Natural killer cell treated with Interleukin-12 subunit alpha and Interleukin-12 subunit beta and Interleukin-15 and Interleukin-18, amount 100 ng/mL, for 72 hours (primary cell): Measurements from ENCODE around the gene NEDD4L. TPM values are rescaled to one million over a fixed set of nuclear protein-coding genes. Genes with fewer than 3 reads are reported as not detected.

Experiments
- ATAC-seq, 2 donors: fragments of 150-1000 bp; cut with Tn5 transposase in 1 of 2; sonication (Bioruptor Pico), chemical (Tn5 transposase) in 1 of 2; 2 replicates each; pipeline ENCODE4 v1.10.0; 2021
- DNase-seq: peaks from one replicate; pipeline ENCODE4 v3.0.0; 2022; ENCODE audit warnings: low spot score
- H3K27ac Mint-ChIP-seq, 2 donors: 1 replicate in 1 of 2; 2 replicates in 1 of 2; pipeline ENCODE4 v1.8.0; 2022; ENCODE audit warnings: mixed read lengths in 2 of 2, mild to moderate bottlenecking in 1 of 2, moderate library complexity in 1 of 2
- H3K27me3 Mint-ChIP-seq, 2 donors: 1 replicate in 1 of 2; 2 replicates in 1 of 2; pipeline ENCODE4 v1.8.0; 2022; ENCODE audit warnings: mixed read lengths in 2 of 2
- H3K36me3 Mint-ChIP-seq: one replicate; pipeline ENCODE4 v1.8.0; 2022; ENCODE audit warnings: mixed read lengths
- H3K4me1 Mint-ChIP-seq, 2 donors: 1 replicate in 1 of 2; 2 replicates in 1 of 2; pipeline ENCODE4 v1.8.0; 2022; ENCODE audit warnings: low read depth in 2 of 2, mixed read lengths in 2 of 2, mild to moderate bottlenecking in 1 of 2
- H3K4me3 Mint-ChIP-seq: one replicate; pipeline ENCODE4 v1.8.0; 2022; ENCODE audit warnings: mixed read lengths
- H3K9me3 Mint-ChIP-seq: 2 replicates; pipeline ENCODE4 v1.8.0; 2022; ENCODE audit warnings: mixed read lengths
- total RNA-seq, 2 donors: library from RNA; stranded (reverse); gene quantifications; one replicate each; pipeline ENCODE4 v1.2.3, GENCODE V29; 2022

Gene NEDD4L
- total RNA-seq, 2 donors from 2014 or later = 8.6 to 16.5 TPM

GRCh38 chr18:58247363-58247834 lies 203.4 kb downstream of the NEDD4L start:
- Mint-ChIP-seq H3K27me3 (no peaks in the 10 kb centered on the region), H3K9me3 (no peaks in the 10 kb centered on the region)
- no peak for DNase-seq

GRCh38 chr18:58249712-58250111 lies 205.7 kb downstream of the NEDD4L start:
- Mint-ChIP-seq H3K9me3 (no peaks in the 10 kb centered on the region), H3K4me1 (no peaks in the 10 kb centered on the region), H3K27me3 (no peaks in the 10 kb centered on the region), H3K36me3 (no peaks in the 10 kb centered on the region), H3K27ac (no peak overlapping the region), H3K4me3 (no peak overlapping the region)
- DNase-seq (no peak), ATAC-seq (no peak)

More at GRCh38 chr18:58247363-58247834, 203.4 kb downstream of the NEDD4L start:
- H3K4me3 Mint-ChIP-seq = no peak overlapping the region
- no peak for ATAC-seq
- H3K27ac Mint-ChIP-seq = no peak overlapping the region
- no peaks in the 10 kb centered on the region for H3K4me1 Mint-ChIP-seq
- H3K36me3 Mint-ChIP-seq = no peaks in the 10 kb centered on the region

- H3K36me3 Mint-ChIP-seq = no peaks in the 10 kb centered on the region
- H3K9me3 Mint-ChIP-seq = no peaks in the 10 kb centered on the region
- H3K27ac Mint-ChIP-seq = no peak overlapping the region
- no peak overlapping the region for H3K4me3 Mint-ChIP-seq
- ATAC-seq (no peak), DNase-seq (no peak)
- no peaks in the 10 kb centered on the region for H3K4me1 Mint-ChIP-seq
- no peaks in the 10 kb centered on the region for H3K27me3 Mint-ChIP-seq
These were observed 207.4 kb downstream of the NEDD4L start for GRCh38 chr18:58251416-58251815.

- Mint-ChIP-seq H3K27ac (no peak overlapping the region), H3K36me3 (no peaks in the 10 kb centered on the region), H3K27me3 (no peaks in the 10 kb centered on the region), H3K4me1 (no peaks in the 10 kb centered on the region), H3K4me3 (no peak overlapping the region), H3K9me3 (no peaks in the 10 kb centered on the region)
- DNase-seq = no peak
- ATAC-seq = no peak
These were observed 208.1 kb downstream of the NEDD4L start for GRCh38 chr18:58252166-58252565.

DNA sequence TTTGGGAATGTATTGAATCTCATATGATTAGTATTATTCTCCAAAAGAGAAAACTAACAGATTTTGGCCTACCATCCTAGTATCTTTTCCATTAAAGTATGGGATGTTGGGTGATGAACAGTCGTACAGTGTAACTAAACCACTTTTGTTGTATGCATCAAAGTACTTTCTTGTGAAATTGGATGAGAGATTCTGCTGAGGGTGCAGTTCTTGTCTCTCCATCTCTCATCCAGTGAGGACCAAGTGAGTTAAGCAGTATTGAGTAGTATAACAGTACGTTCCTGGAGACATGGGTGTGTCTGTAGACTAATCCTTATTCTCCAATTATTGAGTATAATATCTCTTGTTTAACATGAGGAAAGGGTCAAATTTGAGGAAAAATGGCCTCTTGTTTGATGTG lies 209.3 kb downstream of the NEDD4L start:
- H3K9me3 Mint-ChIP-seq = no peaks in the 10 kb centered on the region
- H3K27me3 Mint-ChIP-seq = no peaks in the 10 kb centered on the region
- no peaks in the 10 kb centered on the region for H3K4me1 Mint-ChIP-seq
- no peak overlapping the region for H3K4me3 Mint-ChIP-seq
- ATAC-seq (no peak), DNase-seq (no peak)
- H3K27ac Mint-ChIP-seq = no peak overlapping the region
- no peaks in the 10 kb centered on the region for H3K36me3 Mint-ChIP-seq

DNA sequence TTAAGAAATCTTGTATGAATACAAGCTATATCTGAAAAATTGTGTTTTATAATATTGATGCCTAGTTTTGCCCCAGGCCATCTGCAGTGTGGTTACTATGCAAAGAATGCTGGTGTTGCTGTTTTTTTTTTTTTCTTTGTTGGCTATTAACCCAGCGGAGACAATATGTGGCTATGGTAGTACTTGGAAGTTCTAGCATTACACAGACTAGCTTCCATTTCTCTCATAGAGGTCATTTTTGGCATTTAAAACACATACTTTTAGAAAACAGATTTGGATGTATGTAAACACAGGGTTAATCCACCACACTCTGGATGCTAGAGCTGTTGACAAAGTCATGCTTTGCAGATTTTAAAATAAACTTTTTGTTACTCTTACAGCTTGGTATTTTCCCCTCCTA lies 209.8 kb downstream of the NEDD4L start:
- no peaks in the 10 kb centered on the region for H3K4me1 Mint-ChIP-seq

GRCh38 chr18:58254873-58255511 lies 211.0 kb downstream of the NEDD4L start:
- H3K4me1 Mint-ChIP-seq = no peaks in the 10 kb centered on the region
- H3K36me3 Mint-ChIP-seq = no peaks in the 10 kb centered on the region
- no peaks in the 10 kb centered on the region for H3K27me3 Mint-ChIP-seq
- ATAC-seq (no peak), DNase-seq (no peak)
- no peak overlapping the region for H3K27ac Mint-ChIP-seq
- H3K9me3 Mint-ChIP-seq = no peaks in the 10 kb centered on the region
- H3K4me3 Mint-ChIP-seq = no peak overlapping the region

More for the DNA sequence above, 209.8 kb downstream of the NEDD4L start:
- Mint-ChIP-seq H3K4me3 (no peak overlapping the region), H3K9me3 (no peaks in the 10 kb centered on the region), H3K27me3 (no peaks in the 10 kb centered on the region), H3K27ac (no peak overlapping the region), H3K36me3 (no peaks in the 10 kb centered on the region)
- DNase-seq = no peak
- ATAC-seq = no peak

GRCh38 chr18:58255701-58256311 lies 211.8 kb downstream of the NEDD4L start:
- H3K4me3 Mint-ChIP-seq = no peak overlapping the region
- DNase-seq (no peak), ATAC-seq (peak in 1 of 2 donors; percentile 43)
- no peaks in the 10 kb centered on the region for H3K36me3 Mint-ChIP-seq
- H3K9me3 Mint-ChIP-seq = no peaks in the 10 kb centered on the region
- no peaks in the 10 kb centered on the region for H3K4me1 Mint-ChIP-seq
- no peaks in the 10 kb centered on the region for H3K27me3 Mint-ChIP-seq
- no peak overlapping the region for H3K27ac Mint-ChIP-seq

- H3K4me1 Mint-ChIP-seq = no peaks in the 10 kb centered on the region
- ATAC-seq (no peak), DNase-seq (no peak)
- H3K9me3 Mint-ChIP-seq = no peaks in the 10 kb centered on the region
- H3K27ac Mint-ChIP-seq = no peak overlapping the region
- no peak overlapping the region for H3K4me3 Mint-ChIP-seq
- H3K36me3 Mint-ChIP-seq = no peaks in the 10 kb centered on the region
- no peaks in the 10 kb centered on the region for H3K27me3 Mint-ChIP-seq
These were observed 212.5 kb downstream of the NEDD4L start for GRCh38 chr18:58256316-58257080.

- Mint-ChIP-seq H3K36me3 (no peaks in the 10 kb centered on the region), H3K4me1 (no peaks in the 10 kb centered on the region), H3K27me3 (no peaks in the 10 kb centered on the region), H3K4me3 (no peak overlapping the region), H3K27ac (no peak overlapping the region), H3K9me3 (no peaks in the 10 kb centered on the region)
- no peak for DNase-seq
- no peak for ATAC-seq
These were observed 213.4 kb downstream of the NEDD4L start for GRCh38 chr18:58257461-58257860.

GRCh38 chr18:58258692-58259342 lies 214.8 kb downstream of the NEDD4L start:
- ATAC-seq = no peak
- Mint-ChIP-seq H3K9me3 (no peaks in the 10 kb centered on the region), H3K36me3 (no peaks in the 10 kb centered on the region), H3K4me3 (no peak overlapping the region), H3K27me3 (no peaks in the 10 kb centered on the region), H3K4me1 (peaks cover 0 to 5% of the 10 kb centered on the region in 2 donors), H3K27ac (no peak overlapping the region)
- no peak for DNase-seq

DNA sequence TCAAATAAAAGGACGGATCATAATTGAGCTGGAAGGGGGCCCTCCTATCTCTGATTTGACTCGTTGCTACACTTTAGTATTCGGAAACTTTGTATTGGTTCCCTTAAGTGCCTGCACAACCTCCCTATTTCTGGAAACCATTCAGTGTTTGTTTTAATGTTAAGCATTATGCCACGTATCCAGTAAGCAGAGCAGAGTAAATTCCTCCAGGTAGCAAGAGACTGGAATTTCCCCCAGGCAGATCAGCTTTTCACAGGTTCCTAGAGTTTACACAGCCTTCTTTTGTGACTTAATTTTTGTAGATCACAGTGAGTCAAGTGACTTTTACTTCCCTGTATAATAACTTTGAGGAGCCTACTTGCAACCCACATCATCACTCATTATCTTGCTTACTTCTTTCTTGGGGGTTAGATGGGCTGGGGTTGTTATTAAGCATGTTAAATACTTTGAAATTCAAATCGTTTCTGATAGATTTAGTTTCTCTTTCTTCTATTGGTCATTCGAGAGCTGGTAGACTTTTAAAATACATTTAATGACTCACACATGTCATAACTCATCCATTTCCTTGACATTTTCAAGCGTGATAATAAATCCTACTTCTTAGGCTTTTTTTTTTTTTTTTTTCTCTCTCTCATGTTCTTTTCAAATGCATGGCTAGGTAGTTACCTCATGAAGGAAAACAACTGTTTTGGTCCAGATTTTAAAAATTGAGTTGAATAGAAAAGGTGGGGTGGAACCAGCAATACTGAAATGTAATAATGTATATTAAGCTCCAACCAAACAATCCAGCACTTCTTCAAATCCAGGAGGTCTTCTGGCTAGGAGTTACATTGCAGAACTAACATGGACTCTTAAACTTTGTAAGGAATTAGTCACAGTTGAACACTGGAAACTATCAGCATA lies 219.3 kb downstream of the NEDD4L start:
- no peak for ATAC-seq
- no peaks in the 10 kb centered on the region for H3K27me3 Mint-ChIP-seq
- peaks cover 0 to 5% of the 10 kb centered on the region in 2 donors for H3K4me1 Mint-ChIP-seq
- DNase-seq = no peak
- no peak overlapping the region for H3K27ac Mint-ChIP-seq
- no peak overlapping the region for H3K4me3 Mint-ChIP-seq
- no peaks in the 10 kb centered on the region for H3K9me3 Mint-ChIP-seq
- no peaks in the 10 kb centered on the region for H3K36me3 Mint-ChIP-seq

DNA sequence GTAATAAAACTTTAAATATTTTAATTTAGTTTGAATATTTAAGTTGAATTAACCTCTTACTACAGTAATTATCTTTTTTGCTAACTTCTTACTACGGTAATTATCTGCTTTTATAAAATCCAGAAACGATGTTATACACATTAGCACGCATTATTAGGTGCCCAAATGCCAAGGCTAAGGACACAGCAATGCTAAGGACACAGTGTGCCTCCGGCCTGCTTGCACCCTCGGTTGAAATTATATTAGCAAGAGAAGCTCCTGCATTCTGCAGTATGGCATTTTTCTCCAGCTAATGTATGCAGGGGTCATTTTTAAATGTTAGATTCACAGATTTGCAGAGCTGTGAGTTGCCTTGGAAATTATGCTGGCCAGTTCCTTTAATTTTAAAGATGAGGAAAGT lies 220.0 kb downstream of the NEDD4L start:
- Mint-ChIP-seq H3K36me3 (no peaks in the 10 kb centered on the region), H3K27ac (no peak overlapping the region), H3K4me3 (no peak overlapping the region), H3K4me1 (peaks cover 0 to 5% of the 10 kb centered on the region in 2 donors), H3K9me3 (no peaks in the 10 kb centered on the region), H3K27me3 (no peaks in the 10 kb centered on the region)
- ATAC-seq = no peak
- no peak for DNase-seq
